Measurements from ENCODE around the gene ZNF536.
"Not testable (repeated sequence)": the region's sequence is repeated elsewhere in the genome, so short reads cannot be mapped to it uniquely, and the experiment has no call there.

GRCh38 chr19:30446120-30446519 lies 73.9 kb downstream of the ZNF536 start:
- TF ChIP-seq, protein P1, sequence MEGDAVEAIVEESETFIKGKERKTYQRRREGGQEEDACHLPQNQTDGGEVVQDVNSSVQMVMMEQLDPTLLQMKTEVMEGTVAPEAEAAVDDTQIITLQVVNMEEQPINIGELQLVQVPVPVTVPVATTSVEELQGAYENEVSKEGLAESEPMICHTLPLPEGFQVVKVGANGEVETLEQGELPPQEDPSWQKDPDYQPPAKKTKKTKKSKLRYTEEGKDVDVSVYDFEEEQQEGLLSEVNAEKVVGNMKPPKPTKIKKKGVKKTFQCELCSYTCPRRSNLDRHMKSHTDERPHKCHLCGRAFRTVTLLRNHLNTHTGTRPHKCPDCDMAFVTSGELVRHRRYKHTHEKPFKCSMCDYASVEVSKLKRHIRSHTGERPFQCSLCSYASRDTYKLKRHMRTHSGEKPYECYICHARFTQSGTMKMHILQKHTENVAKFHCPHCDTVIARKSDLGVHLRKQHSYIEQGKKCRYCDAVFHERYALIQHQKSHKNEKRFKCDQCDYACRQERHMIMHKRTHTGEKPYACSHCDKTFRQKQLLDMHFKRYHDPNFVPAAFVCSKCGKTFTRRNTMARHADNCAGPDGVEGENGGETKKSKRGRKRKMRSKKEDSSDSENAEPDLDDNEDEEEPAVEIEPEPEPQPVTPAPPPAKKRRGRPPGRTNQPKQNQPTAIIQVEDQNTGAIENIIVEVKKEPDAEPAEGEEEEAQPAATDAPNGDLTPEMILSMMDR (optimal IDR thresholded peaks at IDR 0.05 in 1 of 3, IDR thresholded peaks at IDR 0.05 in 1 of 3, conservative IDR thresholded peaks at IDR 0.05 in 1 of 3; ENCODE audit: extremely low read depth in 1 of 3, insufficient read depth in 2 of 3, low read length in 3 of 3), result not testable (repeated sequence)
- not testable (repeated sequence) for TF ChIP-seq EZH2 (IDR thresholded peaks at IDR 0.05; ENCODE audit: low read length)

Data from keratinocyte (primary cell).